ENCODE measurements around the gene NMBR. TPM values are rescaled to one million over a fixed set of nuclear protein-coding genes. Genes with fewer than 3 reads are reported as not detected.

The NMBR gene
- total and polyA plus RNA-seq, 2 of the 8 experiments (the other 6 are each of a cell fraction or from before 2014, with no cell fraction given): 0.08 TPM; not detected in 1

- TF ChIP-seq ATF3 (IDR thresholded peaks at IDR 0.05; ENCODE audit: insufficient read depth, low read depth, low read length): no peak
- TF ChIP-seq CEBPB (IDR thresholded peaks at IDR 0.05; ENCODE audit: low read depth, low read length): no peak
- TF ChIP-seq BCL11A (IDR thresholded peaks at IDR 0.05; ENCODE audit: low read depth in 2 of 2, low read length in 2 of 2): no peak
- no peak for TF ChIP-seq POLR2AphosphoS5 (IDR thresholded peaks at IDR 0.05; ENCODE audit: low read depth, low read length)
- no peak for TF ChIP-seq NRF1 (IDR thresholded peaks at IDR 0.05; ENCODE audit: low read depth, low read length)
- no peak for TF ChIP-seq EZH2 (IDR thresholded peaks at IDR 0.05; ENCODE audit: low read depth, low read length, severe bottlenecking)
- TF ChIP-seq TAF7 (optimal IDR thresholded peaks at IDR 0.05; ENCODE audit: borderline replicate concordance, low read depth, low read length): no peak
- no peak for TF ChIP-seq GTF2F1 (IDR thresholded peaks at IDR 0.05; ENCODE audit: borderline replicate concordance, low read depth, low read length)
These were observed 27.8 kb upstream of the NMBR start (continued) for GRCh38 chr6:142174703-142175102.

Measured in H1 (cell line).